GM12872 (cell line): ENCODE data around the gene PDE4D.

Experiments used
- CTCF ChIP-seq: IDR thresholded peaks from 3 replicates; pipeline ENCODE4 v1.5.1; 2011; ENCODE audit warnings: low read depth, mild to moderate bottlenecking, low read length, moderate library complexity; ENCODE audit not compliant: insufficient read depth

Gene PDE4D

GRCh38 chr5:59863777-59864176, 29.7 kb downstream of the PDE4D start:
- TF ChIP-seq CTCF: no peak

GRCh38 chr5:59856358-59856757, 37.2 kb downstream of the PDE4D start:
- TF ChIP-seq CTCF: no peak

DNA sequence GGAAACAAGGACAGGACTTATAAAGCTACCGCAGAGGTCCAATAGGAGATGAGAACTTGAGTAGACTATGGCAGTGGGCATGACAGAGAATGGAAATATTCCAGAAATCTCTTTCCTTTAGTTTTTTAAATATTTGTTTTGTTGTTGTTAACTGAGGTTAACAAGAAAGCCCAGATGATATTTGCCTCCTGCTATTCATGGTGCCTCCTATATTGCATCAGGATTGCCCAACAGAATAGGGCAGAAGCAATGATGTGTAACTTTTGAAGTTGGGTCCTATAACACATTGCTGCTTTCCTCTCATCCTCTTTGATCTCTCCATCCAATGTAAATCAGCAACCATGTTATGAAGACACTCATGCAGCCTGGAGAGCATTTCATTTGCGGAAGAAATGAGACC, 42.8 kb downstream of the PDE4D start:
- no peak for TF ChIP-seq CTCF

- TF ChIP-seq CTCF: no peak
Observed at GRCh38 chr5:59847586-59847985, 45.9 kb downstream of the PDE4D start.

DNA sequence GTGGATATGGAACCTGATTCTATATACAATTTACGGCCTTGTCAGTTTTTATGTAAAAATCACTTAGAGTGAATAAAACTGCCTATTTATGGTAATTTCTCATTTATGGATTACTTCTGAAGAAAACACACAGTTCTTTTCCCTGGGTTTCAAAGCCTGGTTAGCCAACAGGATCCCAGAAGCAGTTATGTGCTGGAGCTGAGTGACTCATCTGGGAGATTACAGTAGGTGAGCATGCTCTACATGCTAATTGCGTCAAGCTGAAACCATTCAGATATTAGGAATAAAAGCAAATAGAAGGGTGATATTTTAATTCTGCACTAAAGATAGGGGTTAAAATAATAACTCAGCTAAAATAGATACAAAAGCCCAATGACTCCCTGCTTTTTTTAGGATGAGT, 47.8 kb downstream of the PDE4D start:
- no peak for TF ChIP-seq CTCF

DNA sequence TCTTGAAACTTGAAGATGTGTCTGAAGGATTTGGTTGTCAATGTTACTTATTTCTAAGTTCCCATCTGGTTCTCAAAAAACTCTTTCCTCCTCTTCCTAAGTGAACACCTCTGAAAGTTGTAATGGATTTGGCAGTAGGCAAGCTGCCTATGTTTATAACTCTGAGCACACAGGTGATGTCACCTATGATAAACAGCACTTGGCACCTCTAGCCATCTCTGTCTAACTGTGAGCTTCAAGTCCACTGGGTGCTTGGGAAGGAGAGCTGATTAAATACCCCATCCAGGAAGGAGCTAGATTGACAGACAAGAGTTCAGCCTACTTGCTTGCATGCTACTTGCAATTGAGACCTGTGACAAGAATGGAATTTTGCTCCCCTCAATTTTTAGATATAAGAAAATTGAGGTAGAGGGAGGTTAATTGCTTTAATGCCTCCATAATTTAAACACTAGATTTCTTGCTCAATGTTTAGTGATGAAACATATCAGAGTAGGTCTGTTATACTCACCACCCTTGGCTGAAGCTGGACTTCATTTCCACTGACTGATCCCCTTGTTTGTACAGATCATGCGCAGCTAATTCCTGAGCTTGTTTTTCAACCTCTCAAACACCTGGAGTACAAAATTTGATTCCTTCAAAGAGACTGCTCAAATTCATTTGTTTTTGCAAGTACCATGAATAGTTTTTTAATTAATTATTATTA, 49.9 kb downstream of the PDE4D start:
- TF ChIP-seq CTCF: no peak

GRCh38 chr5:59842999-59843398, 50.5 kb downstream of the PDE4D start:
- no peak for TF ChIP-seq CTCF

GRCh38 chr5:59840200-59840601, 53.3 kb downstream of the PDE4D start:
- no peak for TF ChIP-seq CTCF
